GM23338 (cell line): ENCODE data around the gene YPEL3. TPM values are rescaled to one million over a fixed set of nuclear protein-coding genes. Genes with fewer than 3 reads are reported as not detected.

Source experiments
- ATAC-seq: fragments of 200-7000 bp; cut with Tn5 transposase; 3 replicates; pipeline ENCODE4 v1.9.1; 2020
- DNase-seq: peaks from one replicate; pipeline ENCODE4 v3.0.0-alpha.2; 2015; ENCODE audit warnings: low spot score
- H2AFZ ChIP-seq: fragments of 200-600 bp; sonication (generic); 2 replicates; pipeline ENCODE4 v1.8.0; 2016; ENCODE audit warnings: antibody characterized with exemption, mild to moderate bottlenecking, moderate library complexity
- H3F3A ChIP-seq: fragments of 200-600 bp; sonication (generic); replicated peaks from 2 replicates; pipeline ENCODE4 v1.8.0; 2017; ENCODE audit warnings: antibody characterized with exemption, mixed run types, low read depth
- H3K27ac ChIP-seq: fragments of 200-600 bp; sonication (generic); 2 replicates; pipeline ENCODE4 v1.6.1; 2016; ENCODE audit warnings: low read depth
- H3K27me3 ChIP-seq: fragments of 200-600 bp; sonication (generic); 2 replicates; pipeline ENCODE4 v1.8.0; 2016; ENCODE audit warnings: mild to moderate bottlenecking, mixed run types, moderate library complexity; ENCODE audit not compliant: insufficient read depth
- H3K36me3 ChIP-seq: fragments of 200-600 bp; sonication (generic); 2 replicates; pipeline ENCODE4 v1.8.0; 2016; ENCODE audit warnings: mild to moderate bottlenecking; ENCODE audit not compliant: insufficient read depth
- H3K4me1 ChIP-seq: fragments of 200-600 bp; sonication (generic); 2 replicates; pipeline ENCODE4 v1.8.0; 2016; ENCODE audit warnings: mild to moderate bottlenecking, moderate library complexity; ENCODE audit not compliant: insufficient read depth
- H3K4me2 ChIP-seq: fragments of 200-600 bp; sonication (generic); 2 replicates; pipeline ENCODE4 v1.7.1; 2017; ENCODE audit warnings: mixed run types
- H3K4me3 ChIP-seq: fragments of 200-600 bp; sonication (generic); 2 replicates; pipeline ENCODE4 v1.6.1; 2016; ENCODE audit warnings: mixed run types
- H3K79me2 ChIP-seq: fragments of 200-600 bp; sonication (generic); replicated peaks from 2 replicates; pipeline ENCODE4 v1.8.0; 2017; ENCODE audit warnings: mild to moderate bottlenecking; ENCODE audit not compliant: insufficient read depth
- H3K9me2 ChIP-seq: fragments of 200-600 bp; sonication (generic); 2 replicates; pipeline ENCODE4 v1.8.0; 2017; ENCODE audit not compliant: insufficient read depth
- H4K20me1 ChIP-seq: fragments of 200-600 bp; sonication (generic); replicated peaks from 2 replicates; pipeline ENCODE4 v1.8.0; 2017; ENCODE audit warnings: mild to moderate bottlenecking; ENCODE audit not compliant: insufficient read depth
- H3K27ac Mint-ChIP-seq: 2 replicates; pipeline ENCODE4 v1.8.0; 2020; ENCODE audit warnings: inconsistent platforms, mild to moderate bottlenecking, moderate library complexity, mixed read lengths
- H3K27me3 Mint-ChIP-seq: 3 replicates; pipeline ENCODE4 v1.8.0; 2022; ENCODE audit warnings: low read depth, mild to moderate bottlenecking, moderate library complexity, mixed read lengths, inconsistent platforms; ENCODE audit not compliant: insufficient read depth, poor library complexity
- H3K36me3 Mint-ChIP-seq: 3 replicates; pipeline ENCODE4 v1.8.0; 2021; ENCODE audit warnings: low read depth, mild to moderate bottlenecking, inconsistent platforms, moderate library complexity, mixed read lengths
- H3K4me1 Mint-ChIP-seq: 3 replicates; pipeline ENCODE4 v1.8.0; 2020; ENCODE audit warnings: mild to moderate bottlenecking, inconsistent platforms, mixed read lengths
- H3K4me3 Mint-ChIP-seq: 3 replicates; pipeline ENCODE4 v1.8.0; 2021; ENCODE audit warnings: moderate library complexity, mild to moderate bottlenecking, inconsistent platforms, mixed read lengths
- H3K9me3 Mint-ChIP-seq: 3 replicates; pipeline ENCODE4 v1.8.0; 2020; ENCODE audit warnings: moderate library complexity, mild to moderate bottlenecking, inconsistent platforms, mixed read lengths
- CREB1 ChIP-seq: fragments of 250-450 bp; sonication (Bioruptor Pico); IDR thresholded peaks from 2 replicates; pipeline ENCODE4 v1.5.0; 2020; ENCODE audit warnings: low read depth, mild to moderate bottlenecking, moderate library complexity
- EZH2 ChIP-seq: fragments of 200-600 bp; sonication (generic); IDR thresholded peaks from one replicate; pipeline ENCODE4 v1.8.0; 2017; ENCODE audit warnings: antibody characterized with exemption, mild to moderate bottlenecking, low read depth; ENCODE audit not compliant: unreplicated experiment
- EZH2phosphoT487 ChIP-seq: fragments of 200-600 bp; sonication (generic); IDR thresholded peaks from one replicate; pipeline ENCODE4 v1.8.1; 2018; ENCODE audit warnings: antibody characterized with exemption; ENCODE audit not compliant: unreplicated experiment
- JUNB ChIP-seq: IDR thresholded peaks from one replicate; pipeline ENCODE4 v1.6.1; 2016; ENCODE audit warnings: antibody characterized with exemption; ENCODE audit not compliant: unreplicated experiment
- NANOG ChIP-seq: IDR thresholded peaks from 2 replicates; pipeline ENCODE4 v1.6.1; 2016; ENCODE audit warnings: antibody characterized with exemption, borderline replicate concordance
- POLR2AphosphoS5 ChIP-seq: IDR thresholded peaks from 2 replicates; pipeline ENCODE4 v1.6.1; 2016; ENCODE audit warnings: antibody characterized with exemption, low read depth
- STAT1 ChIP-seq: IDR thresholded peaks from one replicate; pipeline ENCODE4 v1.6.1; 2016; ENCODE audit warnings: antibody characterized with exemption; ENCODE audit not compliant: unreplicated experiment
- ZNF114 ChIP-seq: fragments of 250-450 bp; sonication (Bioruptor Pico); IDR thresholded peaks from 2 replicates; pipeline ENCODE4 v1.5.0; 2020; ENCODE audit warnings: mild to moderate bottlenecking, moderate library complexity
- ZNF331 ChIP-seq: fragments of 250-450 bp; sonication (Bioruptor Pico); IDR thresholded peaks from 2 replicates; pipeline ENCODE4 v1.5.0; 2020; ENCODE audit warnings: low read depth, mild to moderate bottlenecking, moderate library complexity
- polyA plus RNA-seq: library from polyadenylated mRNA; unstranded; fragments of >200 nt; fragmentation: Nextera tagmentation; extraction: Ambion mirVana; gene quantifications from 2 replicates; pipeline ENCODE4 v1.2.1, GENCODE V29; 2016
- total RNA-seq: library from RNA; depleted of rRNA; stranded (reverse); fragments of >200 nt; shearing (Covaris generic); gene quantifications from 2 replicates; pipeline ENCODE4 v1.2.3, GENCODE V29; 2014
- TF ChIP-seq, protein P1 (sequence below): fragments of 250-450 bp; sonication (Bioruptor Pico); IDR thresholded peaks from 2 replicates; pipeline ENCODE4 v1.5.0; 2020; ENCODE audit warnings: mild to moderate bottlenecking, moderate library complexity
- TF ChIP-seq, protein P2 (sequence below): IDR thresholded peaks from one replicate; pipeline ENCODE4 v1.6.1; 2018; ENCODE audit warnings: antibody characterized with exemption; ENCODE audit not compliant: unreplicated experiment
- TF ChIP-seq, protein P3 (sequence below): IDR thresholded peaks from 2 replicates; pipeline ENCODE4 v1.6.1; 2016; ENCODE audit warnings: antibody characterized with exemption

Gene YPEL3
- total and polyA plus RNA-seq, 2 experiments from 2014 or later = 27.8 to 86.1 TPM

DNA sequence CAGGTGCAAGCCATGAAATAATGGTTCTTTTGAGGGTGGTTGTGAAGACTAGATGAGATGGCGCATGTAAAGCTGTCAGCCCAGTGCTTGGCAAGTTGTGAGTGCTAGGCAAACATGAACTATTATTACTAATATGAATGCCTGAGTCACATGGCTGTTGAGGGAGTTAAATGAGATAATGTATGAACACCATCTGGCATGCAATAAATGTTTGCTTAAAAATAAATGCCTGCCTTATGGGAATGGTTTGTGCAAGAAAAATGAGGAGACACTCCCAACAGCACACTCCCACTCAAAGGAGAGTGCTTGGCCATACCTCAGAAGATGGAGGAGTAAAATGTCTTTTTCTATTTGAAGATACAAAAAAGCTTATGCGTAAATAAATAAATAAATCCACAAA is 23.4 kb upstream of the YPEL3 start:
- no peaks in the 10 kb centered on the region for H3K36me3 ChIP-seq
- no peak for TF ChIP-seq EZH2
- no peak for TF ChIP-seq ZNF114 (CRISPR knock-in tag)
- TF ChIP-seq ZNF331 (CRISPR knock-in tag) = no peak
- no peak for TF ChIP-seq STAT1
- no peak for TF ChIP-seq POLR2AphosphoS5
- no peak for TF ChIP-seq CREB1 (CRISPR knock-in tag)
- TF ChIP-seq, protein P1, sequence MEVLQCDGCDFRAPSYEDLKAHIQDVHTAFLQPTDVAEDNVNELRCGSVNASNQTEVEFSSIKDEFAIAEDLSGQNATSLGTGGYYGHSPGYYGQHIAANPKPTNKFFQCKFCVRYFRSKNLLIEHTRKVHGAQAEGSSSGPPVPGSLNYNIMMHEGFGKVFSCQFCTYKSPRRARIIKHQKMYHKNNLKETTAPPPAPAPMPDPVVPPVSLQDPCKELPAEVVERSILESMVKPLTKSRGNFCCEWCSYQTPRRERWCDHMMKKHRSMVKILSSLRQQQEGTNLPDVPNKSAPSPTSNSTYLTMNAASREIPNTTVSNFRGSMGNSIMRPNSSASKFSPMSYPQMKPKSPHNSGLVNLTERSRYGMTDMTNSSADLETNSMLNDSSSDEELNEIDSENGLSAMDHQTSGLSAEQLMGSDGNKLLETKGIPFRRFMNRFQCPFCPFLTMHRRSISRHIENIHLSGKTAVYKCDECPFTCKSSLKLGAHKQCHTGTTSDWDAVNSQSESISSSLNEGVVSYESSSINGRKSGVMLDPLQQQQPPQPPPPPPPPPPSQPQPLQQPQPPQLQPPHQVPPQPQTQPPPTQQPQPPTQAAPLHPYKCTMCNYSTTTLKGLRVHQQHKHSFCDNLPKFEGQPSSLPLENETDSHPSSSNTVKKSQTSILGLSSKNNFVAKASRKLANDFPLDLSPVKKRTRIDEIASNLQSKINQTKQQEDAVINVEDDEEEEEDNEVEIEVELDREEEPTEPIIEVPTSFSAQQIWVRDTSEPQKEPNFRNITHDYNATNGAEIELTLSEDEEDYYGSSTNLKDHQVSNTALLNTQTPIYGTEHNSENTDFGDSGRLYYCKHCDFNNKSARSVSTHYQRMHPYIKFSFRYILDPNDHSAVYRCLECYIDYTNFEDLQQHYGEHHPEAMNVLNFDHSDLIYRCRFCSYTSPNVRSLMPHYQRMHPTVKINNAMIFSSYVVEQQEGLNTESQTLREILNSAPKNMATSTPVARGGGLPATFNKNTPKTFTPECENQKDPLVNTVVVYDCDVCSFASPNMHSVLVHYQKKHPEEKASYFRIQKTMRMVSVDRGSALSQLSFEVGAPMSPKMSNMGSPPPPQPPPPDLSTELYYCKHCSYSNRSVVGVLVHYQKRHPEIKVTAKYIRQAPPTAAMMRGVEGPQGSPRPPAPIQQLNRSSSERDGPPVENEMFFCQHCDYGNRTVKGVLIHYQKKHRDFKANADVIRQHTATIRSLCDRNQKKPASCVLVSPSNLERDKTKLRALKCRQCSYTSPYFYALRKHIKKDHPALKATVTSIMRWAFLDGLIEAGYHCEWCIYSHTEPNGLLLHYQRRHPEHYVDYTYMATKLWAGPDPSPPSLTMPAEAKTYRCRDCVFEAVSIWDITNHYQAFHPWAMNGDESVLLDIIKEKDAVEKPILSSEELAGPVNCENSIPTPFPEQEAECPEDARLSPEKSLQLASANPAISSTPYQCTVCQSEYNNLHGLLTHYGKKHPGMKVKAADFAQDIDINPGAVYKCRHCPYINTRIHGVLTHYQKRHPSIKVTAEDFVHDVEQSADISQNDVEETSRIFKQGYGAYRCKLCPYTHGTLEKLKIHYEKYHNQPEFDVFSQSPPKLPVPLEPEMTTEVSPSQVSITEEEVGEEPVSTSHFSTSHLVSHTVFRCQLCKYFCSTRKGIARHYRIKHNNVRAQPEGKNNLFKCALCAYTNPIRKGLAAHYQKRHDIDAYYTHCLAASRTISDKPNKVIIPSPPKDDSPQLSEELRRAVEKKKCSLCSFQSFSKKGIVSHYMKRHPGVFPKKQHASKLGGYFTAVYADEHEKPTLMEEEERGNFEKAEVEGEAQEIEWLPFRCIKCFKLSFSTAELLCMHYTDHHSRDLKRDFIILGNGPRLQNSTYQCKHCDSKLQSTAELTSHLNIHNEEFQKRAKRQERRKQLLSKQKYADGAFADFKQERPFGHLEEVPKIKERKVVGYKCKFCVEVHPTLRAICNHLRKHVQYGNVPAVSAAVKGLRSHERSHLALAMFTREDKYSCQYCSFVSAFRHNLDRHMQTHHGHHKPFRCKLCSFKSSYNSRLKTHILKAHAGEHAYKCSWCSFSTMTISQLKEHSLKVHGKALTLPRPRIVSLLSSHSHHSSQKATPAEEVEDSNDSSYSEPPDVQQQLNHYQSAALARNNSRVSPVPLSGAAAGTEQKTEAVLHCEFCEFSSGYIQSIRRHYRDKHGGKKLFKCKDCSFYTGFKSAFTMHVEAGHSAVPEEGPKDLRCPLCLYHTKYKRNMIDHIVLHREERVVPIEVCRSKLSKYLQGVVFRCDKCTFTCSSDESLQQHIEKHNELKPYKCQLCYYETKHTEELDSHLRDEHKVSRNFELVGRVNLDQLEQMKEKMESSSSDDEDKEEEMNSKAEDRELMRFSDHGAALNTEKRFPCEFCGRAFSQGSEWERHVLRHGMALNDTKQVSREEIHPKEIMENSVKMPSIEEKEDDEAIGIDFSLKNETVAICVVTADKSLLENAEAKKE = no peak

DNA sequence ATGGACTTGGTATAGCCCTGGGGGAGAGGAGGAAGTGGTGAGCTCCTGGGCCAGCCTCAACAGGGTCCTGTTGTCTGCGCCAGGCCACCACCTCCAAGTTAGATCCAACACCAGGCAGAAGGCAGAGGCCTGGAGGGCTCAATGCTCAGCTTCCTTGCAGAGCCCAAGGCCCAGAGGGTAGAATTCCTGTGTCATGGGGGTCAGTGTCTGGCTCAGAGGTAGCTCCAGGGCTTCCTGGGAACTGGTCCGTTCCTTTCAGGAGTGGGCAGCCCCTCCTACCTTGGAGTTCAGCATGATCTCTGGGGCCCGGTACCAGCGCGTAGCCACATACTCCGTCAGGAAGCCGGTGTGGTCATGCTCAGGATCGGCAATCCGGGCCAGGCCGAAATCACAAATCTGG is 21.8 kb upstream of the YPEL3 start:
- Histone ChIP-seq H3F3A (no peaks in the 10 kb centered on the region; the same call in 1 of the 2 replicates), H2AFZ (no peak overlapping the region), H3K9me2 (no peaks in the 10 kb centered on the region), H4K20me1 (no peaks in the 10 kb centered on the region), H3K36me3 (no peaks in the 10 kb centered on the region), H3K4me3 (no peak overlapping the region), H3K79me2 (no peaks in the 10 kb centered on the region), H3K4me1 (peaks cover 3% of the 10 kb centered on the region; the same call in 1 of the 2 replicates), H3K4me2 (no peak overlapping the region), H3K27ac (no peak overlapping the region), H3K27me3 (no peaks in the 10 kb centered on the region)
- peaks cover 4% of the 10 kb centered on the region; the same call in 2 of the 3 replicates for H3K4me1 Mint-ChIP-seq
- H3K4me3 Mint-ChIP-seq = no peak overlapping the region
- no peaks in the 10 kb centered on the region for H3K9me3 Mint-ChIP-seq
- ATAC-seq (no peak), DNase-seq (no peak)
- no peaks in the 10 kb centered on the region for H3K36me3 Mint-ChIP-seq
- no peak overlapping the region for H3K27ac Mint-ChIP-seq
- peaks cover 12% of the 10 kb centered on the region for H3K27me3 Mint-ChIP-seq
- TF ChIP-seq CREB1 (CRISPR knock-in tag) (no peak), NANOG (no peak), EZH2 (no peak), EZH2phosphoT487 (no peak), JUNB (no peak), STAT1 (no peak), POLR2AphosphoS5 (no peak)
- TF ChIP-seq, protein P2, sequence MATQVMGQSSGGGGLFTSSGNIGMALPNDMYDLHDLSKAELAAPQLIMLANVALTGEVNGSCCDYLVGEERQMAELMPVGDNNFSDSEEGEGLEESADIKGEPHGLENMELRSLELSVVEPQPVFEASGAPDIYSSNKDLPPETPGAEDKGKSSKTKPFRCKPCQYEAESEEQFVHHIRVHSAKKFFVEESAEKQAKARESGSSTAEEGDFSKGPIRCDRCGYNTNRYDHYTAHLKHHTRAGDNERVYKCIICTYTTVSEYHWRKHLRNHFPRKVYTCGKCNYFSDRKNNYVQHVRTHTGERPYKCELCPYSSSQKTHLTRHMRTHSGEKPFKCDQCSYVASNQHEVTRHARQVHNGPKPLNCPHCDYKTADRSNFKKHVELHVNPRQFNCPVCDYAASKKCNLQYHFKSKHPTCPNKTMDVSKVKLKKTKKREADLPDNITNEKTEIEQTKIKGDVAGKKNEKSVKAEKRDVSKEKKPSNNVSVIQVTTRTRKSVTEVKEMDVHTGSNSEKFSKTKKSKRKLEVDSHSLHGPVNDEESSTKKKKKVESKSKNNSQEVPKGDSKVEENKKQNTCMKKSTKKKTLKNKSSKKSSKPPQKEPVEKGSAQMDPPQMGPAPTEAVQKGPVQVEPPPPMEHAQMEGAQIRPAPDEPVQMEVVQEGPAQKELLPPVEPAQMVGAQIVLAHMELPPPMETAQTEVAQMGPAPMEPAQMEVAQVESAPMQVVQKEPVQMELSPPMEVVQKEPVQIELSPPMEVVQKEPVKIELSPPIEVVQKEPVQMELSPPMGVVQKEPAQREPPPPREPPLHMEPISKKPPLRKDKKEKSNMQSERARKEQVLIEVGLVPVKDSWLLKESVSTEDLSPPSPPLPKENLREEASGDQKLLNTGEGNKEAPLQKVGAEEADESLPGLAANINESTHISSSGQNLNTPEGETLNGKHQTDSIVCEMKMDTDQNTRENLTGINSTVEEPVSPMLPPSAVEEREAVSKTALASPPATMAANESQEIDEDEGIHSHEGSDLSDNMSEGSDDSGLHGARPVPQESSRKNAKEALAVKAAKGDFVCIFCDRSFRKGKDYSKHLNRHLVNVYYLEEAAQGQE = no peak
- TF ChIP-seq, protein P3, sequence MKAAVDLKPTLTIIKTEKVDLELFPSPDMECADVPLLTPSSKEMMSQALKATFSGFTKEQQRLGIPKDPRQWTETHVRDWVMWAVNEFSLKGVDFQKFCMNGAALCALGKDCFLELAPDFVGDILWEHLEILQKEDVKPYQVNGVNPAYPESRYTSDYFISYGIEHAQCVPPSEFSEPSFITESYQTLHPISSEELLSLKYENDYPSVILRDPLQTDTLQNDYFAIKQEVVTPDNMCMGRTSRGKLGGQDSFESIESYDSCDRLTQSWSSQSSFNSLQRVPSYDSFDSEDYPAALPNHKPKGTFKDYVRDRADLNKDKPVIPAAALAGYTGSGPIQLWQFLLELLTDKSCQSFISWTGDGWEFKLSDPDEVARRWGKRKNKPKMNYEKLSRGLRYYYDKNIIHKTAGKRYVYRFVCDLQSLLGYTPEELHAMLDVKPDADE = no peak

More for the DNA sequence above, 23.4 kb upstream of the YPEL3 start:
- no peak overlapping the region for H3K4me3 ChIP-seq
- DNase-seq = no peak
- ATAC-seq = no peak
- H3K4me1 ChIP-seq = peaks cover 3% of the 10 kb centered on the region; the same call in 1 of the 2 replicates
- H3K27me3 ChIP-seq = no peaks in the 10 kb centered on the region
- H3K36me3 Mint-ChIP-seq = no peaks in the 10 kb centered on the region
- H3F3A ChIP-seq = no peaks in the 10 kb centered on the region
- no peak overlapping the region for H3K27ac ChIP-seq
- no peak overlapping the region for H3K4me2 ChIP-seq
- no peak overlapping the region for H3K27ac Mint-ChIP-seq
- peaks cover 12% of the 10 kb centered on the region for H3K27me3 Mint-ChIP-seq
- no peaks in the 10 kb centered on the region for H4K20me1 ChIP-seq
- H3K9me2 ChIP-seq = no peaks in the 10 kb centered on the region
- H3K4me1 Mint-ChIP-seq = peaks cover 4% of the 10 kb centered on the region; the same call in 2 of the 3 replicates
- H3K79me2 ChIP-seq = no peaks in the 10 kb centered on the region
- no peak overlapping the region for H2AFZ ChIP-seq
- no peaks in the 10 kb centered on the region for H3K9me3 Mint-ChIP-seq
- no peak overlapping the region for H3K4me3 Mint-ChIP-seq
